ENCODE data around the gene RUNX1. TPM values are rescaled to one million over a fixed set of nuclear protein-coding genes. Genes with fewer than 3 reads are reported as not detected.

RUNX1 gene
- total RNA-seq, 1 donor from 2014 or later, result 22.1 TPM

DNA sequence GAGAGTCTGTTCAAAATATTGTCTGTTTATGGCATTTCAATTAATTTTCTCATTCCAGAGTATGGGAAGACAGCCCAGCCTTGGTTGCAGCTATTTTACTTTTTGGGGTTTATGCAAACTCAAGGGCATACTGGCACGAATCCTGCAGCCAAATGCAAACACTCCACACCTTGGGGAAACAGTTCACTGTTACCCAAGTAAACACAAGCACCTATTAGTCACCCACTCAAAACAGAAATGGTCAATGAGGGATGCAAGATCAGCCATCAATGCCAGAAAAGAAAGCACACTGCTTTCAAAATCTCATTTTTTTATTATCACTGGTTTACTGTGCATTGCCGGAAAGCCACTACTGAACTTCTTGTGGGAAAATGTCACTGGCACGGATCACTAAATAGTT is 170.6 kb downstream of the RUNX1 start:
- no peak for DNase-seq

DNA sequence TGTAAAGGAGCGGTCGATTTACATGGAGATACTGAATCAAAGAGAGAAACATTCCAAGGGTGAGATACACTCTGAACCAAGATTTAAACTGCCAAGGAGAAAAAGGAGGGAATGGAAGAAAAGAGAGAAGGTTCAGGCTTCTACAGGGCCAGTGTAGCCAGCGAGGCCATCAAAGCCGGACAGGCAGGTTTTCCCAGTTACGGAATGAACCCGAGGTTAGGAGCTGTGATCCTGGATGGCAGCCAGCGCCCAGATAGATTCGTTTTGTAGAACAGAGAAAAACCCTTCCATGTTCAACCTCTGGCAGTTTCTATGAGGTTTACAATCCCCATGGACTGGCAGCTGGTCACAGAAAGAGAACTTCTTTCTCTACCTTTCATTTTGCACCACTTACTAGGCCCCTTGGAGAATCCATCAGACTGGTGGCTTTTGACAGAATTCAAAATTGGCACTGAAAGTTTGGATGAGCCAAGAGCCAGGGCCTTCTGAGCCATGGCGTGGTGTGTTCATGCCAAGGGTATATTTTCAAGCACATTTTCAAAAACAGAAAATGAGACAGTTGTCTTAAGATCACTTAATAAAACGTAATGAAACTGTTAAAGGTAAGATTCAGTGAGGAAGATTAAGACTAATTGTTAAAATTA is 171.5 kb downstream of the RUNX1 start:
- DNase-seq, result no peak

DNA sequence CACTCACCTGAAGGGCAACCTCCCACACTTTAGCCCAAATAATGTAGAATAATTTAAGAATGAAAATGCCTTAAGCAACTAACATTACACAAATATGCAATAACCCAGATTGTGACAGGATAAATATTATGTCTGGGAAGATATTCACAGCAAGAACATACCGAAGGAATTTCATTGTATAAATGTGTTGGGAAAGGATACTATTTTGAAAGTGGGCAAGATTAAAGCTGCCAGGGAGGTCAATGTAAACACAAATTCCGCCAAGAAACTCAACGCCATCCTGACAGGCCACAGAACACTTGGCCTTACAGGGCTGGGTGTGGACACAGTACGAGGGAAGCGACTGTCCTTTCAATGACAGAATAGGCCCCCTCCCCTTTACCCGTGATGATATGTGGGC is 173.3 kb downstream of the RUNX1 start:
- DNase-seq, result no peak

DNA sequence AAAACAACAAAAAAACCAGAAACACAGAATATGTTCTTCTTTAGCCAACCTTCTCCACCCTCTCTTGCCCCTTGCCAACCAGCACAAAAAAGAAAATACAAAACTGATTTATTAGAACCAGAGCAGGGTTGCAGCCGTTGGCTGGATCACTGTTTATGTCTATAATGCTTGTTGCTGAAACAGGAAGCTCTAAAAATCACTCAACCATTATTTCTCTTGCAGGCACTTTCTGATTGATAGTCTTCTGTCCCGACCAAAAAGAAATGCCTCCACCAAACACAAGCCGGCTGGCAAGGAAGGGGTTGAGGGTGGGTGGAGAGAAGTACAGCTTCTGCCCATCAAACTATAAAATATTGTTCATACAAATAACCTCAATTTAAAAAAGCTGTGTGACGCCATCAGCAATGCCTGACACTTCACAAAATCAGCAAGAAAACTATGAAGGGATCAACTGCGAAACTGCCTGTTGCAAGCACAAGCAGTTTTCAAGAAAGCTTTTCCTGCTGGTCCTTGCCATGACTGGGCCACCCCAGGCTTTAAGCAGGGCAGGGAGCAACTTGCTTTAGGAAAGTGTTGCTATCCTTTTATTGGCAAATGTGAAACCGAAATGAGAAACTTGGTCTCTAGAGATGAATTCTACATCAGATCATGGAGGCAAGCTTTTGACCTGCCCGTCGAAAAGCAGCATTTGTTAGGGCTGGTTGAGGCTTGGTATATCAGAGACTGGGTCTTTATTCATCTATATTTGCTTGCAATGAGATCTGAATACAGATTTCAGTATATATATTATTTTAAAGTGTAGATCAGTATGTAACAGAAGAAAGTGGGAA is 174.2 kb downstream of the RUNX1 start:
- no peak for DNase-seq

DNA sequence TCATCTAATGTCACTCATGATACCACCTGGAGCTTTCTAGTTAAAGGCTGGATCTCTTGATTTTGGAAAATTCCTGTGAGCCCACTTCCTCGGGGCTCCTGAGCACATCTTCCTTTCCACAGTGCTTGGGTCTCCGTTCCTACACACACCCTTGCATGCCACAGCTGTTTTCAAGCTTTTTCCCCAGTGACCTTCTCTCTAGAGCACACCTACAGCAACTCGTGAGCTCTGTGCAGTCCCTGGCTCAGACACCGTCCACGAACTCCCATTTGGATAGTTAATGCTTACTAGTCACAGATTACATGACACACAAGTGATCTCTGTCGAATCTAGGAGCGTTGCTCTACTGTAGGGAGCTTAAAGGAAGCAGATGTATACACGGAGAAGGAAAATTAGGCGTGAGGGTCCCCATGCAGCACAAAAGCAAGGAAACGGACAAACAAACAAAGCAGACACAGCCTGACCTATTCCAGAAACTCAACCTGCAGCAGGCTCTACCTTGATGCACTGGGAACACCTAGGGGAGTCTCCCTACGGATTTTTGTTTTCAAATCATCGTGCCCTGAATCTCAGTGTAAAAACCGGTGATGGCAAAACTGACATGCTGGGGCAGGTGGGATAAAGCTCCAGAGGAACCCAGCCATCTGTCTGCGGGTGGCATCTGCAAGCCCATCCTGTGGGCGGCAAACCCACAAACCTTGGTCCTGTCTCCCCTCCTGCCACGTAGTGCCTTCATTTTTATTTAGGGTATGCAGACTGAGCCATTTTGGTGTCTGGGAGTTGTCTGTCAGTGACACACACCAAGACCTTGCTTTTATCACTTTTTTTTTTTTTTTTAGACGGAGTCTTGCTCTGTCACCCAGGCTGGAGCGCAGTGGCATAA is 177.8 kb downstream of the RUNX1 start:
- DNase-seq, result no peak

DNA sequence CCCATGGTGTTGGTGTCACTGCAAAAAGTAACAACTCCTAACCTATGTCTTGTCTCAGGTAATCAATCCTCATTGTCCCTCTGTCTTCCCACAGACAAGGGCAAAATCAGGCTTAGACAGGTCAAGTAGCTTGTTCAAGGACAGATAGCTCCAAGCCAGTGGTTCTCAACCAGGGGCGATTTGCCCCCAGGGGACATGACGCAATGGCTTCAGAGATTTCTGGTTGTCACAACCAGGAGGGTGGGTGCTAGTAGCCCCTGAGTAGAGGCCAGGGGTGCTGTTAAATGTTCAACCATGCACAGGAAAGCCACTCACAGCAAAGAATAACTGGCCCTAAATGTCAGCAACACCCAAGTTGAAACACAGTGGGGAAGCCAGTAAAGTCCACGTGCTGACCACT is 178.9 kb downstream of the RUNX1 start:
- DNase-seq, result no peak

DNA sequence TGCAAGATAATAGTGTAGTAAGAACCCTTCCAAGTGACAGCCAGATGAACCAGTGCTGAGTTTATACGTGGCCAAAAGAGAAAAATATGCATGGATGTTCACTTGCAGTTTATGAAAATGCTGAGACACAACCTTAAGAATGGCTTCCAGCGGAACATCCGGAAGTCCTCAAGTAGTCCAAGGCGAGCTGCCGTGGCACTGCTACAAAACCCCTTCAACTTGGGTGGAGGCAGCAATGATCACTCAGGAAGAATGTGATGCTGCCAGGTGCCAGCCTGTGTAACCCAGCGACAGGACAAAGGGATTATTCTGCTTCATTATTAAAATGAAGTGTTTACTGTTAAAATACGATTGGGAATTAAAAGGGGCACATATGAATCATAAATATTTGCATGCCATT is 179.6 kb downstream of the RUNX1 start:
- no peak for DNase-seq

DNA sequence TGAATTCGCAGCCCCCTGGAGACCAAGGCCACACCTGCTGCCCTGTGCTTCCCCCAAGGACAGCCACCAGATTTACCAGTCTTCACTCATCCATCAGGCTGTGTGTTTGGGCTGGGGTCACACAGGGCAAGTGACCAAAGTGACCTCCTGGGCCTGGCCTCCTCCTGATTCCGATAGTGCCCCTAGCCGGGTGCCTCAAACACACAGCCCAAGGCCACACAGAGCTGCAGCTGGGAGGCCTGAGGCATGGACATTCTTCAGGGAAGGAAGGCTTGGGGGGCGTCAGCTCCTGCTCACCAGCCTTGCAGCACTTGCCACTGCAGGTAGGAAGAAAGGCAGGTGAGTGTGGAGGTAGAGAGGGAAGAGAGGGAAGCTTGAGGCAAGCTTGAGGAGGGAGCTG is 181.3 kb downstream of the RUNX1 start:
- no peak for DNase-seq

DNA sequence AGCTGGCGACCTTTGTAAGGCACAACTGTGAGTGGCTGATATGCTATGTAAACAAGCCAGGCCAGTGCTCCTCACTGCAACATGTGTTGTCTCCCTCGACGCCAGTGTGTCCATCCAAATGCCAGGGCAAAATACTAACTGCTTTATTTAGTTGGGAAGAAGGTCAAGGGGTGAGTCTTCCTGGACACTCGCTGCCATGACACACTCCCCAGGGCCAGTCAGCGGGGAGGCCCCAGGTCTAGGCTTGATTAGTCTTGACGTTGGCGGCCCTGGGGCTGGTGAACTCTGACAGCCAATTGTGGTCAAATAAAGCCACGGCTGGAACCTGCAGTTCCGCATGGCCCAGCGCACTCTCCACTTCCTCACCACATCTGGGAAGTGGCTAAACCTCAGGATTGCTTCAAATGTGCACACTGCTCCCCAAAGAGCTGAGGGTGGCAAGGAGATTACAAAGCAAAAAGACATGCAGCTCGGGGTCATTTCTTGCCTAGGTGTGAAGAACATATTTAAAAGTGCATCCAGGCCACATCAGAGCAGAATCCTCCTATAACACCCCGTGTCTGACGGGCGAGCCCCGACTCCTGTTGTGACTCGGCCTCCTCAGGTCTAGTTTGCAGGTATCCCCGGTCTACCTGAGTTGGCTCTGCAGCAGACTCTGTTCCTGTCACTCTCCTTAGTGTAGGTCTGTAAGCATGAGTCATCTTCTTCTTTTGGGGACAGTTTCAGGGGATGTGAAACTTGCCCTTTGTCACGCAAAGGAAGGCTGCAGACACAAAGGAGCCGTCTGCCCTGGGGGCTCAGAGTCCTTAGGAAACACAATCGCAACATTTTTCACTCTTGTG is 183.5 kb downstream of the RUNX1 start:
- DNase-seq, result no peak

DNA sequence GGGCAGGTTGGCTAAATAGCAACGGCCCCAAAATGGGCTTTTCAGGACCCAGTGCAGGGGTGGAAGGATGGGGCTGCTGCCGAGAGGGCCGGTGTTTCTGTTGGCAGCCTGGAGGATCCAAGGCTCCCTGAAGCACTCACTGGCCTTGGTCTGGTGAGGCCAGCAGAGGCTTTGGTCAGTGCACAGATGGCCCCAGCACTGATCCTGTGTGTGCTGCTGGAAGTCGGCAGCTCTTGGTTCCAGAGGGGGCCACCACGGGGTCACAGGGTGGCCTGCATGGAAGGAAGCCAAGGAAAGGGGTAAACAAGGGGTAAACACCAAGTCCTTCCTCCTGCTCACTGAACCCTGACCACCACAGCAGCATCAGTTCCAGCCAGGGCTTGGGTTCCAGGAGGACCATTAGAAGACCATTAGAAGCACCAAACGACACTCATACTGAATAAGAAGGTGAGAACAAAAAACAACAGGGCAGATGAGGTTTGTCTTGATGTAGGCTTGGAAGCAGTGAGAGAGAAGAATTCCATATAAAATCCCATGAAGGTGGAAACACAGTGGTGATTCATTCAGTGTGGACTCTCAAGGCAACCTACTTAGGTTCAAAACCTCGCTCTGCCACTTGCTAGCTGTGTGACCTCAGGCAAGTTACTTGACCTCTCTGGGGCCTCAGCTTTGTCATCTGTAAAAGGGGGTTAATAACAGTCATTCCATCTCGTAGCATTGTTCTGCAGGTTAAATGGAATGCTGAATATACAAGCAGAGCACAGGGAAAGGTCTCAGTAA is 184.5 kb downstream of the RUNX1 start:
- no peak for DNase-seq

DNA sequence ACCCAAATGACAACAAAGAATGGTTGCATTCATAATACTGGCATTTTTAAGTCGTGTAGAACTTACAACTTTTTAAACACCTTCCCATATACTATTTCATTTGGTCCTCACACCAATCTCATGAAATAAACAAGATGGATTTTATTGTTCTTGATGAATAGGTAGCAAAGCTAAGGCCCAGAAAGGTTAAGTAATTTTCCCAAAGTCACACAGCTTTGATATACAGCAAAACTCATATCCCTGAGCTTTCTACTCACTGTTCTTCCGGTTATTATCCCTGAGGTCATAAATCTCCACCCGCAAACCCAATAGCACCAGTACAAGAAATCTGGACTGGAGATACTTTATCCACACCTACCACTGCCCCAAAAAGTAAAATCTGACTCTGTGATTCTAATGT is 186.2 kb downstream of the RUNX1 start:
- DNase-seq, result no peak

DNA sequence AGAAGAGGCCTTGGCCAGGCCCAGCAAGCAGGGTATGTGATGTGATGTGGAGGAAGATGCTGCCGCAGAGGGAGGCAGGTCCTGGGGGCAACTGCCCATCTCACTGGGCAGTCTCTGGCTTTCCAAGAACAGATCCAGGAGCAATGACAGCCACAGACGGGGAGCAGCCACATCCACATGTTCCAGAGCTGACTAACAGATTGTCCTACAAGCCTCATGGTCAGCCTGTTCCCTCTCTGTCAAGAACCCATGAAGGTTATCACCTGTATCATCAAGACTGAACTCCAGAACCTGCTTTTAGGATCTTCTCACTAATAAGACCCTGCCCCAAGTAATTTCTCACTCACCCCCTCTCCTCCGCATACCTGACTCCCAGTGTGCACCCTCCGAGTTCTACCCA is 187.8 kb downstream of the RUNX1 start:
- DNase-seq, result no peak

DNA sequence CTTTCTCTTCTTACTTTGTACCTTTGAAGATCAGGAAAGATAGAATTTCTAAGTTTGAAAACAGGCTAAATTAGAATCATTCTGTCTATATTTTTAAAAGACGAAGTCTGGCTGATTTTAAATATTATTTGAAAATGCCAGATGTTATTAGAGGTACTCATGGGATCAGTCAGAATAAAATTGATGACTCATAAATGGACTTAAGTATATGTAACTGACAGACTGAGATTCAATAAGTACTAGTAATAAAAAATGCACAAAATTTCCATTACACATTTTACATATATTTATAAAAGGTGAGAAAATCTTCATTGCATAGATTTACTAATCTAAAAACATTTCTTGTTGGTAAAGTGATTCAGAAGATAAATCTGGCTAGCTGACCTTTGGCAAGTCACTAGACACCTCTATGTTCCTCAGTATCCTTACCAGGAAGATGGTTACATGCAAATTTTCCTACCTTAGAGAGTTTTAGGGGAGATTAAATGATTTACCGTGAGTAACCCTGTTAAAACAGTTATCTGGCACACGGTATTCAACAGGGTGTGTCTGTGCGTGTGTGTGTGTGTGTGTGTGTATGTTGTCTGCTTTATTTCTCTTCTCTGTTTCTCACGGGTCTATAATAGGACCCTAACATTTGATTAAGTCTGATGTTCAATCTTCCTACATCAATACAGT is 189.0 kb downstream of the RUNX1 start:
- DNase-seq, result no peak

DNA sequence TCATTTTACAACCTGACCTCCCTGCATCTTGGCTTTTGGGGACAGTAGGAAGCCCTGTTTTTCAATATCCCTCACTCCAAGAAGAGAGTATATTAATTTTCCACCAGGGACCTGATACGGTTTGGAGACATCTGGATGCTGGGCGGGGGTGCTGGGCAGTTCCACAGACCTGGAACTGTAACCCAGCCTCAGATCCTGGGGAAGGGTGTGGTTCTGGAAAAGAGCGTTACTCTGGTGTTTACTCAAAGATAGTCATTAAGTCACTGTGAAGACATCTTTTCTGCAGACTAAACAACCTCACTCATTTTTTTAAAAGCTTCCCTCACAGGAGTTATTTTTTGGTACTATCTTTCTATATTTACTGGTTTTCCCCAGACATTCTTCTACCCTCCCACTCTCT is 190.5 kb downstream of the RUNX1 start:
- DNase-seq, result no peak

DNA sequence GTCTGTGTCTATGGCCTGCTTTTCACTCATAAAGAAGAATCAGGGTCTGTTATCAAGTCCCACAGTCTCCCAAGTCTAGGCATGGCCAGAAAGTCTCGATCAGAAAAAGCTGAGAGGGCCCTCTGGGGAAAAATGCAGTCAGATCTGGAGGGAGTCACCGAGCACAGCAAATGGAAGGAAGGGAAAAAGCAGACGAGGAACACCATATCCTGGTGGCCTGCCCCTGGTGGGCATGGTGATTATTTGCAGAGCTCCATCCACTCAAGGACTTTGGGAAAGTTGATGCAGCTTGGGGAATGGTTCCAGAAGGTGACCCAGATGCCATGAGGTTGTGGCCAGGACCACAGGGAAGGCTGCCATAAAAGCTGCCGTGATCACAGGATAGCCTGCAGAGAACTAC is 191.2 kb downstream of the RUNX1 start:
- DNase-seq, result no peak

DNA sequence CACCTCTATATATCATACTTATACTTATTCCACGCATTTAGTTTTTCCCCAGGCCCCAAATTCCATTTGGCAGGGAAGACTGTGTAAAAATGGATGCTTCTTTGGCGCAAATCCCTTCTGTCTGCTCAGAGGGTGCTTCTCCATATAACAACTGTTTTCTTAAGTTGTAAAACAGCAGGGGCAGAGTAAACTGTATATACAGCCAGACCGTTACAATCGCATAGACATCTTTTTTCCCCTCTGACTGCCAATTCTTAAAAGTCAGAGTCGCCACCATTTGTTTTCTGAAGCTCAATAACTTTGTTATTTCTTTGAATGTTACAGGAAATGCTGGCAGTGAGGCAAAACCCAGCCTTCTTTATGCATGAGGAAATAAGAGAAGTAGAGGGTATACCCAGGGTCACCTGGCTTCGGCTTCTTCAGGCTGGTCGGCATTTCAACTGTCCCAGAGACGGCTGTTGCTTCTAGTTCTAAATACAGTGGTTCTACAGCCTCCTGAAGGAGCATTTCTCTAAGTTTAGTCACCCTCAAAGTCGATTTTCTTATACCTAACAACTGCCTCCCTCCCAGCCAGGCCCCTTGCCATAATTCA is 191.9 kb downstream of the RUNX1 start:
- DNase-seq, result no peak

DNA sequence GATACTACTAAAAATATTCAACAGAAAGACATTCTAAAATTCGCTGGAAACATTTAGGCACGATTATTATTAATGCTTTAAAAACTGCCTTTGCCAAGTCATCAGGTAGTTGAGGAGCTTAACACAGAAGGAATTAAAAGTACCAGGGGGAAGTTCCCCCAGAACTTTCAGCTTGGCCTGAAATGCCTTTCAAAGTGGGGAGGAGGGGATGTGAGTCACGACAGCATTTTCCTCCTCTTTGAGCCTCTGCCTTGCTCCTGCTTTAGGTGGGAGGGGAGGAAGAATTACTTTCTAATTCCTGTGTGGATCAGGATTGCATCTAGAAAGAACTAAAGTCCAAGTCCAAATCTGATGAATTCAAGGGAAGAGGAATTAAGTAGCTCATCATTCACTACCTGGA is 196.7 kb downstream of the RUNX1 start:
- DNase-seq, result no peak

DNA sequence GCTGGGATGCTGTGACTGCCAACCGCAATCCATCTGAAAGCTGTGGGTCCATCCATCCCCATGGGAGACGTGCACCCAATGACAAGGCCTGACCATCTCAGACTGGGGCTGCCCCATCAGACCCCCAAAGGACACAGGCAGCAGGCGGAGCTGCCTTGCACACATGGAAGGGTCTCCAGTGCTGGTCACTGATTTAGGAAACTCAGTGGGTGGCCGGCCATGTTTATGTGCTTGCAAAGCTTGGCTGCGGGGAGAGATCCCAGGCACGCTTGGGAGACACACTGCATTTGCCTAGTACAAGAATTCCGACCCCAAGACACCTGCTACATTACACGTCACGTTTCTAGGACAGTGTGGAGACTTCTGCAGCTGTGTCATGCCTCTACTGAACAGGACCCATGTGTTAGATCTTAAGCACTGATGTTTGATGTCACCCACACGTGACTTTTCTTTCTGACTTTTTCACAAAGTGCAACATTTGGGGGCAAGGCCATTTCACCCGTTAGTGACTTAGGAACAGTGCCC is 198.9 kb downstream of the RUNX1 start:
- no peak for DNase-seq

DNA sequence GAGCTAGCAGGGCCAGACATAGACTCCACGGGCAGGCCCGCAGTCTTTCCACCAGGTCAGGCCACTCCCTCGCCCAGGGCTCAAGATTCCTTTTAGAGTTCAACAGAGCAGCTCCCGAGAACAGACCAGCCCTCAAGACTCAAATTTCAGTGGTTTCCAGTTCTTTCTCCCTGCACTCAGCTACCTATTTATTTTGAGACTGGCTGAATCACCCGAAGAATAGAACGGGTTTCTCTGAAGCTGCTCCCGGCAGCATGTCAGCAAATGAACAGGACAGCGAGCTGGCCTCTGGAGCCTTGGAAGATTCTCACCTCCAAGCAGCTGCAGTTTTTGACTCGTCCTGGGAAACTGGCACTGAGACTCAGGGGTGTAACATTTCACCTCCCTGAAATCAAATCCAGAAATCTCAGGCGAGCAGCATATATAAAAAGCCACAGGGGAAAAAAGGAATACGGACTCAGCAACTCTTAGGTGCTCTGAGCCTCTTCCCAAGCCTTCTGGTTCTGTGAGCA is 202.4 kb downstream of the RUNX1 start:
- DNase-seq, result no peak
